HG03354 (cell line): ENCODE measurements around the gene CBX4.

Source experiments
- ATAC-seq: cut with Tn5 transposase; IDR thresholded peaks from one replicate; pipeline ENCODE4 v1.9.1; 2021; ENCODE audit warnings: mild to moderate bottlenecking; ENCODE audit not compliant: unreplicated experiment, poor library complexity, severe bottlenecking

CBX4 gene

DNA sequence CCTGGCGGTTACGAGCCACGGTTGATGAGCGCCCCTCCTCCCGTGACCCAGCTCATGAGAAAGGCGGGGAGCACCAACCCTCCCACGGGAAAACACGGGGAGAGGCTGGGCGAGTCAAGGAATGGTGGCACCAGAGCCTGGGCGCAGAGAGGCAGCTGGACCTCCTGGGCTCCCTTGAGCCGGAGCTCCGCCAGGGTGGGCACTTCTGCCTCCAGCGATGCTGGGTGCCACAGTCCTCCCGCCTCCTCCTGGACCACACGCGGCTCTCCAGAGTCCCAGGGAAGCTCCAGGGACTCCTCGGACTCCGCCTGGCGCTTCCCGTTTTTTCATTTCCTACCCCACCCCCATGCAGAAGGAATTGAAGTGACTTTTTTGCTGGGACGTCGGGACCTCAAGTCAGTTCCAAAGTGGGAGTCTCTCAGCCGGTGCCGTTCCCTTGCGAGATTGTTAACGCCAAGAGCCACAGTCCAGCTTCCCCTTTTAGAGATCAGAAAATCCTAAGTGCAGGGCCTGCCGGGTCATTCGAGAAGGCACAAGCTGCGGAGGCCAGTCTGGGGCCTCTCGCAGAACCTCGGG lies 35.7 kb downstream of the CBX4 start:
- ATAC-seq, result no peak

DNA sequence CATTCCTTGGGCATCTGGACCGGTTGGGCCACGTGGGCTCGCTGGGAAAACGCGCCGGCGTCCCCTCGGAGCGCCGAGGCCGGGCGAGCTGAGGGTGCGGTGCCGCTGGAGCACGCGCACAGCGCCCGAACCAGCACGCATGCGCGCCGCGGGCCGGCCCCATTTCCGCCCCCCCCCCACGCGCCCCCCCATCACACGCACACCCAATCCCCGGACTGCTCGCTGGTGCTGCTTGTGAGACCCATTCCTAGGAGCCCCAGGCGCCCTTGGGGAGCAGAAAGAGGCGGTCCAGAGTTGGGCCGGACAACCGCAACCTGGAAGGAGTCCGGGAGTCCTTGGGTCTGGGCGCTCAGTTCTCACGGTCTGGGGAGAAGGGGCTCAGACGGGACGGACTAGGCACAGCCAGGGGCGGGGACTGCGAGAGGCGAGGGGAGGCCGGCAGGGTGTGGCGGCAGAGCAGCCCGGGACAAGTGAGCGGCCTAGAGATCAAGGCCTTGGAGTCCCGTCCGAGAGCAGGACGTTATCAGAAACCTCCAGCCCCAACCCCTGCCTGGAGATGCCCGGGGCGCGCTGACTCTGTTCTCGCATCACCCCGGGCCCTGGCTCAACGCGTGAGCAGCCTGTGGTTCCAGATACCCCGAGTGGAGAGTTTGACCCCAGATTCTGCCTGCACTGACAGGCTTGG lies 36.4 kb downstream of the CBX4 start:
- no peak for ATAC-seq

DNA sequence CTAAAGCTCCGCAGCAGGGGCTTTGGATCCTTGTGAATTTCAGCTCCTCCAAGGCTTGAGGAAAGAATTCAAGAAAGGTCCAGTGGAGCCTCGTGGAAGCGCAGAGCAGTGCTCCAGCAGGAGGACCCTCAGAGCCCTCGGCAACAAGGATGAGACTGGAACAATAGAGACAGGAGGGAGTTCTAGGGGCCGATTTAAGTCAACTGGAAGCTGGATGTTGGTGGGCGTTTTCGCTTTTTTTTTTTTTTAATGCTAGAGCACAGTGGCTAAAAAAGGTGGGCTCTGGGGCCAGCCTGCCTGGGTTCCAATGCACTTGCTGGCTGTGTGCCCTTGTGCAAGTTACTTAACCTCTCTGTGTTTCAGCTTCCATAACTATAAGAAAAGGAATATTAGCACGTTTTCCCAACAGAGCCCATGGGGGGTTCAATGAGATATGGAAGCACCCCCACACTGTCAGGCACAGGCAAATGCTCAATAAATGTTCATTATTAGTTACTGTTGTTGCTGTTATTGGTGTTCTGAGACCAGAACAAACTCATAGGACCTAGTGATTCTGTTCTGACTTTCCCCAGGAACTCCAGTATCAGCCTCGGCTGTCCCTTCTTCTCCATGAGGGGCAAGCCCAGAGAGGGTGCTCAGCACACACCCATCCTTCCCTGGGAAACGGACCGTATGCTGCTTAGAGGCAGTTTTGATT lies 37.1 kb downstream of the CBX4 start:
- ATAC-seq, result no peak

DNA sequence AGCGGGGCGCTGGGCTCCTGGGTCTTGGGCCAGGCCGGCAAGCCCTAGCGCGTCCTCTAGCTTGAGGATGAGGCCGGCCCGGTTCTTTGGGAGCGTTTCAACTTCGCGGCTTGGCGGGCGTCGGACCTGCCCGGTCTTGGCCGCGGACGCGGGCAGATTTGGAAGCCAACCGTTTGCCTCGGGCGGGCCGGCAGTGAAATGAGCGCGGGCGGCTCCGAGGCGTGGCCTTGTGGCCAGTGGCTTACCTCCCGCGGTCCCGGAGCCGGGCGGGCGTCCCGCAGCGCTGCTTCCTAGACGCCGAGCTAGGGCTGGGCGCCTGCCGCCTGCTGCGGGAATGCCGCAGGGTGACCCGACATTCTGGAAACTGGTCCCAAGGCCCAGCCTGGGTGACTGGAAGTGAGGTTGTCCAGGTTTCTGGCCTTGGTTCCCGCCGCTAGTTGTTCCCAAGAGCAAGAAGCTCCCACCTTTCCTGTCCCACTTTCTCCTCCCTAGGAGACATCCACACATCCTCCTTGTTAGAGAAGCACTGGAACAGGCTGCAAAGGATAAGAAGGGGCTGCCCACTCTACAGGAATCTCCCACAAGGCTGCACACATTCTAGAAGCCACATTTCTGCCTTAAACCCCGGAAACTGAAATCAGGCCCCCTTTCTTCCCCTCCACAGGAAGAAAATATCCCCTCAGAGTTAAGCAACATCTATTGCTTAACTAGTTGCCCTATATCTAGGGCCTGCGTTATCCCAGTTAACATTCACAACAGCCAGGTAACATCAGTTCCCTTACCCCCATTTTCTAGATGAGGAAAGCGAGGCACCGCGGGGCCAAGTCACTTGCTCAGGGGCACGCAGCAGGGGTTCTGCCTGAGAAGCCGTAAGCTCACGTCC lies 37.8 kb downstream of the CBX4 start:
- ATAC-seq, result no peak

DNA sequence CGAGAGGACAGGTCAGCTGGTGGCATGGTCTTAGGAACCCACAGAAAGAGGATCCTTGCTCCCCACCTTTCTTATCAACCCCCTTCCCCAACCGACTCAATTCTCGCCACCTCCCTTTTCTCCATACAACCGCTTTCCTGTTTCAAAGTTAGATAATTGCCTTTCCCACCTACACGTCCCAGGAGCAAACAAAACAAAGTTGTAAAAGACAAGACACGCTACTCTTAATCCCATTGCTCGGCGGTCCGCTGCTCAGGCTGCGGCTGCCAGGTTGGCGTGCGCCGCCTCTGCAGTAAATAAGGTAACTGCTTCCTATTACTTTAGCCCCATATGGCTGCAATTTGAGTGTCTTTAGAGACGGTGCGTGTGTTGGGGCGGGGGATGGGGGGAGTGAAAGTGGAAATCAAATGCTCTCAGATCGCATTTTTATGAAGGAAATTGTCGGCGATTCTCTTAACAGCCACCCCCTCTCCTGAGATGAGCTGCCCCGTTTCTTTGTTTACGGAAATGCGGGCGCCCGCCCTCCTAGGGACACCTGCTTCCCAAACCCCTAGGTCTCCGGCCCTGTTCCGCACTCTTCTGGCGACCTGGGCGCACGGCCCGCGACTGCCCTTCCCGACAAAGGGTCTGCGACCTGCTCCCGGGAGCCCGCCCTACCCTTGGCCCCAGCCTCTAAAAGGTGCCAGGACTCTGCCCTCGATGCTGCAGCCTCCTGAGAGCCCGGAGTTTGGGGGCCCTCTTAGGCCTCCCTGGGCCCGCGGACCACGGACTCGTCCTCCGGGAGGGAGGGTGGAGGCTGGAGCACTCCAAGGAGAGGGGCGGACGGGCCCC lies 38.7 kb downstream of the CBX4 start:
- no peak for ATAC-seq

DNA sequence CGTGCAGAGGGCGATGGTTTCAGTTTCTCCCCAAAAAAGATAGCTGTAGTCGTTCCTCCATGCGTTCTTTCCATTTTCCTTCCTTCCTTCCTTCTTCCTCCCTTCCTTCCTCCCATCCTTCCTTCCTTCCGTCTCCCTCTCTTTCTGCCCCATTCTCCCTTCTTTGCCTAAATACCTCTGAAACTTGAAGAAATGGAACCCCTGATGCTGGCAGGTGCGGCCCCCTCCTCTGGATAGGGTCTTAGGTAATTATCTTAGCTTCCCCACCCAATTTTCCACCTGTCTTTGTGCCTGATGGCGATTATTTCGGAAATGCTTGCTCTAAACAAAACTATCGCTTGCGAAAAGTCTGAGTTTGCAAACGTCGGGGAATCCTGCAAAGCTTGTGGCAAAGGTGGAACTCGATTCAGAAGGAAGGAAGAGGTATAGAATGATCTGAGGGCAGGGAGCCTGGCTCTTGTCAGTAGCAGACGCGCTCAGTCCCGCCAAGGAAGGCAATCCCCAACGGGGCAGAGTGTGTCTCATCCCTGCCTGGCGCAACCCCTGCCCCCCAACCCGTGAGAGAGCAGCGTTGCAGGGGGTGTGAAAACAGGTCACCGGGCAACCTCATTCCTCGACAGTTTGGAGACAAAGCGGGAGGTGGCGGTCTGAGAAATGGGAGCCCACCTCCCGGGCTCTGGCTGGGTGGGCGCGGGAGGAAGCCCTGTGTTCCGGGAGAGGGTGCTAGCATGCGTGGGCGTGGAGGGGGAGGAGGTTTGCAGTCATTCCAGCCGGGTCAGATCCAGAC lies 39.5 kb downstream of the CBX4 start:
- no peak for ATAC-seq

DNA sequence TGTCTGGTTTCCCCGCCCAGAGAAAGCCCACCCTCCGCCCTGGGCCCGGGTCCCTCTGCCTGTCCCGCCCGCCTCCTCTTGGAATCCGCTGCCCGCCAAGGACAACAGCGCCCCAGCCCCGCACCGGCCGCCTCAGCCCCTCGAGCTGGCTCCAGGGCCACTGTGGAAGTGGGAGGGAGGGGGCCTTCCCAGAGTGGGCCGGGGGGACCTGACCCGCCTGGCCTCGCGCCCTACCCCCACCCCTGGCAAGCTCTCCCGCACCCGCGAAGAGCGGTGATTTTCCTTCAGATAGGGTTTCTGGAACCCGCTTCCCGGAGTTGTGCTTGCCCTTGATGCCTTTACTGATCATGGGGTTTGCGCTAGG lies 40.1 kb downstream of the CBX4 start:
- no peak for ATAC-seq

DNA sequence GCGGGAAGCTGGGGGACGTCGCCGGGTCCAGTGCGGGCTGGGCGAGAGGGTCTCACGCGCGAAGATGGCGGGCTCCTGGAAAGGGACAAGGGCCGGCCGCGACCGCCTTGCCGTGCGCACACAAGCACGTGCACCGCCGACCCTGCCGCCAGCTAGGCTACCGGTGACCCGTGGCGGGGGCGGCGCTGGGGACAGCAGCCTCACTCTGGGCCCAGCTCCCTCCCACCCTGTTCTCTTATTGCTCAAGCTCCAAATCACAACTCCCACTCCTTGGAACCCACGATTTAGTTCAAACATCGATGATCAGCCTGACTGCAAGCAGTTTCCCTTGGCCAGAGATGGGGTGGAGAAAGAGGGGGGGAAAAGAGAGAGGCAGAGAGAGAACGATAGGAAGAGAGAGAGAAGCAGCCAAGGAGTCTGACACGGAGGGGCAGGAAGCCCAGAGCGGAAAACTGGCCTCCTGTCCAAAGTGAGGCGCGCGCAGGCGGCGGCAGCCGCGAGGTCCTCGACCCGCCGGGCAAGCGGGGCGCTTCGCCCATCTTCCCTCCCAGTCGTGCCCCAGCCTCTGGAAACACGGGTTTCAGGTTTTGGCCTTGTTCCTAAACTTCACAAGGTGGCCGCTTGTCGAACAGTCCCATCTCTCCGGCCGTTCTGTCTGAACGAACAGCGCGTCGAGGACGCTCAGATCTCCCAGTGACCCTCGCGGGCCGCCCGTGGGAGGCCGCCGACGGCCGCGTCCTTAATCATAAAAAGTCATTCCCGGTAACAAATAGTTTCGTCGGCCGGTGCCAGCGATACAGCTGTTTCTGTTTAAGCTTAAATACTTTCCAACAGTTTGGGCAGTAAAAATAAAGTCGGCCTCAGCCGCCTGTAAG lies 40.7 kb downstream of the CBX4 start:
- ATAC-seq, result no peak

DNA sequence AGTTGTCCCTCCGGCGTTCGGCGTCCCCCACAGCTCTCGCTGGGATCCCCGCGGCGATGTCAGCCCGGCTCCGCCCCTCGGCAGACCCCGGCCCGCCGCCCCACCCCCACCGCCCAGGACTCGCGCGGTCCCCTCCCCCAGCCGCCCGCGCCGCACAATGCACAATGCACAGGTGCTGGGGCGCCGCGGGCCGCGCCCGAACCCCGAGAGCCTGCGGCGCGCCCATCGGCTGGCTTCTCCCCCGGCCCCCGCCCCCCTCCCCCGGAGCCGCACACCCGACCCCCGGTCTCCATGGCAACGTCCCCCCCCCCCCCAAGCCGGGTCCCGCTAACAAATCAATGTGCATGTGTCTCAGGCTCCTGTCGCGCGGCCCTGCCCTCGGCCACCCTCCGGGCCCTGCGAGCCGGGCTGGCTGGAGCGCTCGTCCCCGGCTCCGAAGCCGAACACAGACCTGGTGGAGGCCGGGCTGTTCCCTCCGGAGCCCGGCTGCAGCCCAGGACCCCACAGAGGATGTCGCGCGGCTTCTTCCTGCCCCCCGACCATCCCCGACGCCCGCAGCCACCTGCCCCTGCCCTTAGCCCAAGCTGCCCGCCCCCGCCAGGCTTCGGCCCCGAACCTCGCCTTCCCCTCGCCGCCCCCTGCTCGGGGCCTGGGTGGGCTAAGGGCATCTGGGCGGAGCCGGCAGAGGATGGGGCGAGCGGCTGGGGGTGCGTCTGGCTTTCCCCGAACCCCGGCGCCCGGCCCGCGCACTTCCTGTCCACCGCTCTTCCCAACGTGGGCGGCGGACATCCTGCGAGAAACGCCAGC lies 41.5 kb downstream of the CBX4 start:
- ATAC-seq, result peak; percentile 9

DNA sequence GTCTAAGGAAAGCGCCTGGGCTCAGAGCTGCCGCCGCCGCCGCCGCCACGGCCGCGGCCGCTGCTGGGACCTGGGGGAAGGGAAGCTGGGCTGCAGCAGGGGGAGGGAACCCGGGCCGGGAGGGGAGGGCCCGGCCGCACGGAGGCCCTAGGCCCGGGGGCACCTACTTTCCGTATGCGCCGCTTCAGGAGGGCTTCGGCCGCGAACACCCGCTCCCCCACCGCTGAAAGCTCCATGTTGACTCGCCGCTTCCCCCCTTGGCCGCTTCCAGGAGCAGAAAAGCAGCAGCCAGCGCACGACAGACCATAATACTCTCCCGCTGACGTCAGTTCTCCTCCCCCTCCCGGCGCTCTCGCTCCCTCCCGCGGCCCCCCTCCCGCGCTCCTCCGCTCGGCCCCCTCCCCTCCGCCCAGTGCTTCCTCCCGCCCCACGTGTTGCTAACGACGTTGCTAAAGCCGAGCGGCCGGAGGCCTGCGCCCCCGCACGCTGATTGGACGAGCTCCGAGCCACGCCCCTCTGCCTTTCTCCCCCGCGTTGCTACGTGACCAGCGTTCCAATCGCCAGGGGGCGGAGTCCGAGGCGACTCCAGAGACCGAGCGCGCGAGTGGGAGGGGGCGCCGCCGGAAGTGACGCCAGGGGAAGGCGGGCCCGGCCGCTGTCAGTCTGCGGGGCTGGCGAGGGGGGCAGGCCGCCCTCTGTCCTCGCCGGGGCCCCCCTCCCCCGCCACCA lies 42.3 kb downstream of the CBX4 start, which contains the start of gene CBX8:
Gene CBX8 (minus strand): TSS at position 315 of the 729 bp plus-strand sequence. CDS start 79 bp downstream, at position 236.
- peak; percentile 92 for ATAC-seq

DNA sequence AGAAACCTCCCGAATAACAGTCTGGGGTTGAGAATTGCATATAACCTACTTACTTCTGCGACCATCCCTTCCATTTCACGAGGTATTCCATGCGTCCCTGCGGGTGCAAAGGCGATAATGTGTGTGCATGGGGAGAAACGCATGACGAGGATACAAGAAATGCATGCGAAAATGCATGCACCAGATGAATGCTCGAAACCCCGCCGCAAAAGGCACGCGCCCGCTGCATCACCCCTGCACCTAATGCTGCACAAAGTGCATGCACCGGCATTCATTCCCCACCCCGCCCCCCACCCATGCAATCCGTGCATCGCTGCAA lies 42.8 kb downstream of the CBX4 start:
- ATAC-seq, result no peak

DNA sequence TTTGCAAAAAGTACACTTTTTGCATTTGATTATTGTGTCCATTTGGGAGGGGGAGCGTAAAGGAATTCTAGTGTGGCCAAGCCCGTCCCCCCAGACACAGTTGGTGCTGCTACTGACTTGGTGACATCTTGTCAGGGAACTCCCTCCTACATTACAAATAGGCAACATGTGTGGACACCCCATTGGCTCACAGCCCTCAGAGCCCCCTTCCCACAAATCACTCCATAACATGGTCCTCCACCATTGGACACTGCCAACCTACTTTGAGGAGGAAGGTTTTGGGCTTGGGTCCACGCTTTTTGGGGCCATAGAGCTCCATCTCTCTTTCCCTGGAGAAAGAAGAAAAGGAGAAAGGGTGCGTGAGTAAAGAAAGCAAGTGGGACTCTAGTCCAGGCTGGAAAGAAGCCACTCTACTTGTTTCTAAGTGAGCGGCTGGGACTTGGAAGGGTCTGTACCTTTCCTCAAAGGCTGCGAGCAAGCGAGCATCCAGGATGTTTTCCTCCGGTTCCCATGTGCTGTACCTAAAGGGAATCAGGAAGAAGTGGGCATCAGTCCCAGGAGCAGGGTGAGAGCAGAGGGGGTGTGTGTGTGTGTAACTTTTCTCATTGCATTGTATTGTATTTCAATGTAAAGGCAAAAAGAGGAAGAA lies 43.3 kb downstream of the CBX4 start:
- ATAC-seq, result no peak

DNA sequence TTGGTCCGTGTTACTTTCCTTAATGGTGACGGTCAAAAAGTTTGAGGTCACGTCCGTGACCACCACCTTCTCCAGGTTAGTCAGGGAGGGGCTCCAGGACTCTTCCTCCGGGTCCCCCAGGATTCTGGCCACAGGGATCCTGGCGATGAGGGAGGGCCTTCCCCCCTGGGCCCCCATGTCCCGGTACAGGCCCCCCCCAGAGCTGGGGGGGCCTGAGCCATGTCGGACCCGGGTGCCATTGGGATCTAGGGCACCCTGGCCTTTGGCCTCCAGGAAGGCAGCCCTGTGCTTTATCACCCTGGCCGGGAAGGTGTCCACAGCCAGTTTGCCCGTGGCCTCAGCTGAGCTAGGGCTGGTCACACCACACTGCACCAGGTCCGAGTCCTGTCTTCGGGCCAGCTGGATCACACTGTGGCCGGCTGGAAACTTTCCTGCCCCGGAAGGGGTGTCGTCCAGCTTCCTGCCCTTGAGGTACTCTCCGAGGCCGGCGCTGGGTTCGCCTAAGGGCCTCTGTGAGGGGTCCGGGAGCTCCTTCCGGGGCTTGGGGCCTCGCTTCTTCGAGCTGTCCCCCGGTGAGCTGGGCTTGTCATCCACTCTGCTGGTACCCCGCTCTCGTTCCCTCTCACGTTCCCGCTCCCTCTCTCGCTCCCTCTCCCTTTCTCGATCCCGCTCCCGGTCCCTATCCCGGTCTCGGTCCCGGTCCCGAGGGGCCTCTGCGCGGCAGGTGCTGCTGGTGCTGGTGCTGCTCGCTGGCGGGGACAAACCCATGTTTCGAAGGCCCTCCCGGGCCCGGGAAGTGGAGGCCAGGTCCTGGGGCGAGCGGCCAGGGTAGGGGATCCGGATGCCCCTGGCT lies 44.4 kb downstream of the CBX4 start:
- ATAC-seq, result no peak

DNA sequence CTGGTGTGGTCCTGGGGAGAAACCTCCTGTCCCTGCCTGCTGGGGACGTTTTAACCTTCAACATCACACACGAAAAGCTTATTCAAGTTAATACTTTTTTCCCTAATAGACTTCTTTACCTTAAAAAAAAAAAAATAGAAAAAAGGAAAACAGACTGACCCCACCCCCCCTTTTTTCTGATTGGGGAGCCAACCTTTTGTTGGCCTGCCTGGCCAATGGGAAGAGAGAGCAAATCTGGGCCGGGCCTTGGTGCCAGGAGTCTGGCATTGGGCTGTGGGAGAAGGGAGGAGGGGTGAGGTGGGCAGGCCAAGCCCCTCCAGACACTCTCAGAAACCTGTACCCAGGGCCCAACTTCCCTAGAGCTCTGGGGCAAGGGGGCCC lies 45.3 kb downstream of the CBX4 start:
- ATAC-seq, result no peak
